AG09309 (cell line): ENCODE results near the gene SLC39A9.

Experiments used
- DNase-seq: peaks from one replicate; pipeline ENCODE4 v3.0.0-alpha.2; 2010; ENCODE audit warnings: low read depth
- H3K4me3 ChIP-seq: 2 replicates; pipeline ENCODE4 v1.5.1; 2011; ENCODE audit warnings: mild to moderate bottlenecking, low read depth, low read length, moderate library complexity; ENCODE audit not compliant: control insufficient read depth
- TF ChIP-seq, protein P1 (sequence below): IDR thresholded peaks from 2 replicates; pipeline ENCODE4 v1.5.1; 2011; ENCODE audit warnings: mild to moderate bottlenecking, low read depth, low read length, inconsistent platforms; ENCODE audit not compliant: insufficient read depth, control insufficient read depth; ENCODE audit errors: missing control alignments

Gene SLC39A9

DNA sequence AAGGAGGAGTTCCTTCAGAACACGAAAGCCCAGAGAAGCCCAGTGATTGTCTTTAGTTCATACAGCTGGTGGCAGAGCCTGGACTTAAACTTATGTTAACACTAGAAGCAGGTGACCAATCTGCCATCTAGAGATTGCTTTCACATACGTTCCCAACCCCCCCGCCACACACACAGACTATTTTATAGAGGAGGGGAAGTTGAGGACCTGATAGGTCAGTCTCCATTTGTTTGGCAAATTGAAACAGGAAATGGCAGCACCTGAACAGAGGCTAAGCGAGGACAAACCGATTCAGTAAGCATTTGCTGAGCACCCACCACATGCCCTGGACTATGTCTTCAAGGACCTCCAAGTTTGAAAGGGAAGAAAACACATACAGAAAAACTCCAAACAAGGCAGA, 81.2 kb downstream of the SLC39A9 start:
- DNase-seq: no peak
- TF ChIP-seq, protein P1, sequence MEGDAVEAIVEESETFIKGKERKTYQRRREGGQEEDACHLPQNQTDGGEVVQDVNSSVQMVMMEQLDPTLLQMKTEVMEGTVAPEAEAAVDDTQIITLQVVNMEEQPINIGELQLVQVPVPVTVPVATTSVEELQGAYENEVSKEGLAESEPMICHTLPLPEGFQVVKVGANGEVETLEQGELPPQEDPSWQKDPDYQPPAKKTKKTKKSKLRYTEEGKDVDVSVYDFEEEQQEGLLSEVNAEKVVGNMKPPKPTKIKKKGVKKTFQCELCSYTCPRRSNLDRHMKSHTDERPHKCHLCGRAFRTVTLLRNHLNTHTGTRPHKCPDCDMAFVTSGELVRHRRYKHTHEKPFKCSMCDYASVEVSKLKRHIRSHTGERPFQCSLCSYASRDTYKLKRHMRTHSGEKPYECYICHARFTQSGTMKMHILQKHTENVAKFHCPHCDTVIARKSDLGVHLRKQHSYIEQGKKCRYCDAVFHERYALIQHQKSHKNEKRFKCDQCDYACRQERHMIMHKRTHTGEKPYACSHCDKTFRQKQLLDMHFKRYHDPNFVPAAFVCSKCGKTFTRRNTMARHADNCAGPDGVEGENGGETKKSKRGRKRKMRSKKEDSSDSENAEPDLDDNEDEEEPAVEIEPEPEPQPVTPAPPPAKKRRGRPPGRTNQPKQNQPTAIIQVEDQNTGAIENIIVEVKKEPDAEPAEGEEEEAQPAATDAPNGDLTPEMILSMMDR: no peak

DNA sequence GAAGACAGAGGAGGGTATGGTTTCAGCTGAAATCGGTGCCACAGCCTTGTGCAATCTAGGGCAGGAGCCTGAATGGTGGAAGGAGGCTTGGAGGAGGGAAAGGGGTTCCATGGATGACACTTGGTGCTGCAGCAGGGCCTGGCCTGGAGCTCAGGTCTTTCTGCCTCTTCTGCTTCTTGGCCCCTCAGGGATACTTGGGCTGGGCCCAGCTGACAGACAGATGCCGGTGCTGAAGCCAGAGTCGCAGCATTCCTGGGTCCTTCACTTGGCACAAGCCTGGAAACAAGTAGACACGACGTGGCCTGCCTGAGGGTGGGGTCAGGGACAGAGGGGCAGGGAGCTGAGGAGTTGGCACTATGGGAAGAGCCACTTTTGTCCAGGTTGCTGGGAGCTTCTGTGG, 81.6 kb downstream of the SLC39A9 start:
- TF ChIP-seq, protein P1: no peak
- H3K4me3 ChIP-seq: no peak overlapping the region
- no peak for DNase-seq

More for the DNA sequence above, 81.2 kb downstream of the SLC39A9 start:
- no peak overlapping the region for H3K4me3 ChIP-seq

DNA sequence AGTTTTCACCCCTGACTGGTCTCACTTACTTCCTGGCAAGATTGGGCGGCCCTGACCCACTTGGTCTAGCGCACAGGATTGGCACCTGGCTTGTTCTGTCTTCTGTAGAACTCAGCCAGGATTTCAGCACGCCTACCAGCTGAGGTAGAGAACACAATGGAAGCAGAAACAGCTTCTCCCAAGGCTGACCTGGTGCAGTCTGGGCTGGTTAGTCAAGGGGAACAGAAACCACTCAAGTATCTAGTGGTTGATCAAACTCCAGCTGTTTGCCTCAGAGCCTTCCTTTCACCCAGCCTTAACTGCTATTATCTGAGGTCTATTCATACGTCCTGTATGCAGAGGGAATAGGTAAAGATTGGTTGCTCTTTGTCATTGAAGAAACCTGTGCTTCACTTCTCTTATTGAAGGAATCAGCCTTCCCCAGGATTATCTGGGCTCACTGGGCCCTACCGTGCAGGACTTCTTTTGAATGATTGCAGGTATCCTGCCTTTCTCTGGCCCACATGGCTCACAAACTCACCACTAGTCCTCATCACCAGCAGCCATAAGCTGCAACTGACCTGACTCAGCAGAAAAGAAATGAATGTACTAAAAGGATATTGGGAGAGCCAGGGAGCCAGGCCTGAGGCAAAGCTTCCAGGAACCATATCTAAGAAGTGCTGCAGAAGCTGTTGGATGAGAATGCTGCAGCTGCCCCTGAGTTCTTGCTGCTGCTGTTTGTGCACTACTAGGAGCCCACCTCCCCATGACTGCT, 83.5 kb downstream of the SLC39A9 start:
- DNase-seq: no peak
- TF ChIP-seq, protein P1: no peak
- H3K4me3 ChIP-seq: no peak overlapping the region

DNA sequence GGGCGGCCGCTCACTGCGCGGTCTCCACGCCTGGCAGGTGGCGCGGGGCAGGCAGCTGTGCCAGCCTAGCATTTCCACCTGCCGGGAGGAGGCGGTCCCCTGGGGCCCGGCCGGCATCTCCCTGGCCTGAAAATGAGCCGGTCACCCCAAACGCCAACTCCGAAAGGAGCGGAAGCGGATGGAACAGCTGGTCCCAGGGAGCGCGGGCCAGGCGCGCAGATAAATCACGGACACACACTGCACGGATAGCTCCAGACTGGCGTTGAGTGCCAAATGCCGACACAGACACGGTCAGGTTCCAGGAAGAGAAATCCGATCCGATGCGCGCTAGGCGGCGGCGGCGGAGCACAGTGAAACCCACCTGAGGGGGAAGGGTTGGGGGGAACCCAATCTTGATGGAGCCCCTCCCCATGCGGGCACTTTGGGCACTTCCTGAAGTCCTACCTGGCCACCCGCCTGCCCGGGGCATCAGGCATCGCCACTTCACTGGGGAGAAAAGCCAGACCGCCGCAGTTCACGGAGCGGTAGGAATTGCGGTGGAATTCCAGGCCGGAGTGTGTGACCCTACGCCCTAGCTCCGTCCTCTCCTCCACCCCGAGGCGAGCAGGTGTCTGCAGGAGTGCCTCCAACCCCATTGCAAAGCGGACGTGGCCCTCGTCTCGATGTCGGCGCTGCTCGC, 85.4 kb downstream of the SLC39A9 start:
- H3K4me3 ChIP-seq: peak overlapping the region; percentile 1
- TF ChIP-seq, protein P1: no peak
- no peak for DNase-seq

DNA sequence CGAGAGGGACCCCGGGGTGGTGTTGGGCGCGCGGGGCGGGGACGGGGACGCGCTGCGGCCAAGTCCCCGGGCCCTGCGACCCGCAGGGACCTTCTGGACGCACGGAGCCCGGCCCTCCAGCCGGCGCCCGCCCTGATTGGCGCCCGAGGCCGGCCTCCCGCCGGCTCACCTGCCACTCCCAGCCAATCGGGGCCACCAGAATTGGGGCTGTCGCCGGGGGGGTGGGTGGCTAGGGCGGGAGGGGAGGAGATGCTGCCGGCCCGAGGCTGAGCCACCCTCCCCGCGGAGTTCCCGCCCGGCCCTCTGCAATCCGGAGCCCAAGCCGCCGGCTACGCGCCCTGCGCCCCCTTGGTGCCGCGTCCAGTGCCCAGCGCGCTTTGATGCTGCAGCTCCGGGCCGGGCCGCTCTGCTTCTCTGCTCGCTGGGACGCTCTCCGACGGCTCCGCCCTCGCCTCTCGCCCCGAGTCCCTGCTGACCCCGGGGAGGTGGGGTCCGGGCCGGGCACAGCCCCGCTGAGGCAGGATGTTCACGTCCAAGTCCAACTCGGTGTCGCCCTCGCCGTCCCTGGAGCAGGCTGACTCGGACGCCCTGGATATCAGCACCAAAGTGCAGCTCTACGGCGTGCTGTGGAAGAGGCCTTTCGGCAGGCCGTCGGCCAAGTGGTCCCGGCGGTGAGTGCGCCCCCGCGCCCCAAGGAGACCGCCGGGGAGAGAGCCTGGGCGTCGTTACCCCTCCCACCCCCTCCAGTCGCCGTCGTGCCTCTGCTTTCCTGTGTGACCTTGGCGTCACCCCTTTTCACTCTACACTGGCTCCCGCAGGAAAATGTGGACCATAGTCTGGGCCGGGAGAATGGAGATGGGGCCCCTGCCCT, 86.2 kb downstream of the SLC39A9 start, which contains the start of gene PLEKHD1:
Gene PLEKHD1 (plus strand): TSS at position 285 of the 871 bp plus-strand sequence. CDS start 238 bp downstream, at position 523.
- TF ChIP-seq, protein P1: no peak
- DNase-seq: no peak
- peak within 1 kb of the TSS; percentile 1 for H3K4me3 ChIP-seq

DNA sequence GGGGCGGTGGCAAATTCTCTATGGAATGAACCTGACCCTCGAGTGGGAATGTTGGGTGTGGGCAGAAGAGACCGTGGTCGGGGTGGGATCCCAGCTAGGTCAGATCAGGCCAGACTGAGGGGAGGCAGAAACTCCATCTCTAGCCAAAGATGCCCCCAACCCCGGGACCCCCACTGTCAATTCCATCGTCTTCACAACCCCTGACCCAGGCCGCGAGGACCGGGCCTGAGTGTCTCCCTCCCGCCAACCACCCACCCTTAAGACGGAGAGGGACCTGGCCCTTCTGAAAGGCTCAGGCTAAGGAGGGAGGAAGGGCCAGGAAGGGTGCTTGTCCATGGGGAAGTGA, 86.8 kb downstream of the SLC39A9 start:
- TF ChIP-seq, protein P1: no peak
- no peak overlapping the region for H3K4me3 ChIP-seq
- no peak for DNase-seq
